K562 (cell line): ENCODE data around the gene ZBTB2. TPM values are rescaled to one million over a fixed set of nuclear protein-coding genes. Genes with fewer than 3 reads are reported as not detected.

Experiments
- ARHGAP35 ChIP-seq: fragments of 450-650 bp; IDR thresholded peaks from 2 replicates; pipeline ENCODE4 v1.6.1; 2018; ENCODE audit not compliant: partially characterized antibody
- CREBBP ChIP-seq: IDR thresholded peaks from one replicate; pipeline ENCODE4 v1.6.1; 2012; ENCODE audit warnings: low read depth, mild to moderate bottlenecking, control low read depth, inconsistent platforms, low read length
- CSDE1 ChIP-seq, 2 experiments: fragments of 450-650 bp; IDR thresholded peaks; 2 replicates each; pipeline ENCODE4 v1.6.1; 2016; ENCODE audit warnings: mild to moderate bottlenecking in 1 of 2
- DACH1 ChIP-seq: fragments of 450-650 bp; IDR thresholded peaks from 2 replicates; pipeline ENCODE4 v1.6.1; 2018; ENCODE audit not compliant: partially characterized antibody
- DDX20 ChIP-seq: fragments of 450-650 bp; IDR thresholded peaks from 2 replicates; pipeline ENCODE4 v1.6.1; 2016; ENCODE audit warnings: missing genetic modification characterization, low read depth, mild to moderate bottlenecking, missing compliant biosample characterization, moderate library complexity
- ERF ChIP-seq: fragments of 450-650 bp; formaldehyde crosslinking; IDR thresholded peaks from 2 replicates; pipeline ENCODE4 v1.4.0; 2020; ENCODE audit warnings: mild to moderate bottlenecking, mixed read lengths
- FOS ChIP-seq: IDR thresholded peaks from 3 replicates; pipeline ENCODE4 v1.6.1; 2011; ENCODE audit not compliant: insufficient read length; ENCODE audit errors: extremely low read depth
- GMEB1 ChIP-seq: fragments of 250-450 bp; sonication (Bioruptor Pico); IDR thresholded peaks from 2 replicates; pipeline ENCODE4 v1.4.0; 2020; ENCODE audit warnings: mild to moderate bottlenecking
- GTF2E2 ChIP-seq: fragments of 200-800 bp; sonication (Bioruptor generic); IDR thresholded peaks from 2 replicates; pipeline ENCODE4 v1.6.1; 2016; ENCODE audit warnings: missing genetic modification characterization, missing compliant biosample characterization
- HINFP ChIP-seq: fragments of 450-650 bp; conservative IDR thresholded peaks from 2 replicates; pipeline ENCODE4 v1.6.1; 2016; ENCODE audit warnings: missing genetic modification characterization, low read depth, mild to moderate bottlenecking, control low read depth, missing compliant biosample characterization
- HNRNPLL ChIP-seq: fragments of 200-400 bp; formaldehyde crosslinking; IDR thresholded peaks from 2 replicates; pipeline ENCODE4 v1.6.1; 2017; ENCODE audit warnings: low read length, low read depth, mild to moderate bottlenecking; ENCODE audit not compliant: poor library complexity, severe bottlenecking
- KDM2B ChIP-seq: fragments of 250-450 bp; sonication (Bioruptor Pico); IDR thresholded peaks from 2 replicates; pipeline ENCODE4 v1.8.0; 2021; ENCODE audit warnings: mild to moderate bottlenecking, moderate library complexity
- MCM2 ChIP-seq: fragments of 450-650 bp; IDR thresholded peaks from 2 replicates; pipeline ENCODE4 v1.6.1; 2017; ENCODE audit warnings: low read depth, mild to moderate bottlenecking
- MEIS2 ChIP-seq: fragments of 450-650 bp; IDR thresholded peaks from 2 replicates; pipeline ENCODE4 v1.6.1; 2014; ENCODE audit warnings: mild to moderate bottlenecking; ENCODE audit not compliant: partially characterized antibody
- NFIC ChIP-seq: fragments of 450-650 bp; IDR thresholded peaks from 2 replicates; pipeline ENCODE4 v1.6.1; 2017; ENCODE audit warnings: mild to moderate bottlenecking, inconsistent platforms
- PPARD ChIP-seq: fragments of 250-450 bp; sonication (Bioruptor Pico); IDR thresholded peaks from 2 replicates; pipeline ENCODE4 v1.8.0; 2022; ENCODE audit warnings: inconsistent platforms, mild to moderate bottlenecking, moderate library complexity
- RBM14 ChIP-seq: fragments of 200-400 bp; formaldehyde crosslinking; IDR thresholded peaks from 2 replicates; pipeline ENCODE4 v1.6.1; 2018; ENCODE audit warnings: low read depth, mild to moderate bottlenecking, low read length, moderate library complexity, borderline replicate concordance; ENCODE audit not compliant: insufficient read depth
- SMARCE1 ChIP-seq: fragments of 450-650 bp; IDR thresholded peaks from 2 replicates; pipeline ENCODE4 v1.7.1; 2016; ENCODE audit warnings: mild to moderate bottlenecking
- STAG1 ChIP-seq: sonication (generic); formaldehyde crosslinking; IDR thresholded peaks from 2 replicates; pipeline ENCODE4 v1.5.0; 2020; ENCODE audit warnings: missing genetic modification reagents, borderline replicate concordance
- ZBTB8A ChIP-seq: fragments of 450-650 bp; IDR thresholded peaks from 2 replicates; pipeline ENCODE4 v1.6.1; 2018; ENCODE audit warnings: mild to moderate bottlenecking, moderate library complexity; ENCODE audit not compliant: partially characterized antibody
- ZNF175 ChIP-seq: fragments of 200-800 bp; sonication (Bioruptor generic); IDR thresholded peaks from 2 replicates; pipeline ENCODE4 v1.6.1; 2016; ENCODE audit warnings: low read depth, mild to moderate bottlenecking, missing genetic modification characterization, missing compliant biosample characterization
- ZNF3 ChIP-seq: fragments of 250-450 bp; sonication (Bioruptor Pico); IDR thresholded peaks from 2 replicates; pipeline ENCODE4 v1.5.0; 2021; ENCODE audit warnings: mild to moderate bottlenecking, moderate library complexity
- ZNF384 ChIP-seq: IDR thresholded peaks from 2 replicates; pipeline ENCODE4 v1.6.1; 2012; ENCODE audit warnings: low read depth, low read length, improper control_type of control experiment
- ZNF764 ChIP-seq: fragments of 250-450 bp; sonication (Bioruptor Pico); IDR thresholded peaks from 2 replicates; pipeline ENCODE4 v1.4.0; 2020; ENCODE audit warnings: low read depth, mild to moderate bottlenecking, moderate library complexity
- polyA plus RNA-seq, 8 experiments: library from polyadenylated mRNA; depleted of rRNA in 4 of 8; stranded (reverse) in 5 of 8; unstranded in 3 of 8; fragments of >200 nt; fragmentation: Nextera tagmentation in 2 of 8; fragmentation: Illumina TruSeq in 1 of 8; extraction: Ambion mirVana in 2 of 8; extraction: Trizol in 1 of 8; gene quantifications; 2 replicates each; pipeline versions ENCODE4 v1.2.1 to v1.2.3, GENCODE V29; 2011 to 2014; ENCODE audit warnings: inconsistent platforms in 1 of 8, missing spikeins in 1 of 8
- total RNA-seq, 7 experiments: library from RNA; depleted of rRNA in 6 of 7; stranded (reverse); fragments of >200 nt in 6 of 7; fragmentation: Illumina TruSeq in 2 of 7; extraction: Trizol in 2 of 7; gene quantifications; 2 replicates each; pipeline versions ENCODE4 v1.2.1 to v1.2.3, GENCODE V29; 2011 to 2021; ENCODE audit warnings: low replicate concordance in 1 of 7
- TF ChIP-seq, protein P1 (sequence below), 2 experiments: fragments of 450-650 bp; IDR thresholded peaks; 2 replicates each; pipeline ENCODE4 v1.6.1; 2016

Gene ZBTB2
- total and polyA plus RNA-seq, 9 of the 15 experiments (the other 6 are each of a cell fraction or from before 2014, with no cell fraction given), result 5.1 to 26.2 (median 16.4) TPM

DNA sequence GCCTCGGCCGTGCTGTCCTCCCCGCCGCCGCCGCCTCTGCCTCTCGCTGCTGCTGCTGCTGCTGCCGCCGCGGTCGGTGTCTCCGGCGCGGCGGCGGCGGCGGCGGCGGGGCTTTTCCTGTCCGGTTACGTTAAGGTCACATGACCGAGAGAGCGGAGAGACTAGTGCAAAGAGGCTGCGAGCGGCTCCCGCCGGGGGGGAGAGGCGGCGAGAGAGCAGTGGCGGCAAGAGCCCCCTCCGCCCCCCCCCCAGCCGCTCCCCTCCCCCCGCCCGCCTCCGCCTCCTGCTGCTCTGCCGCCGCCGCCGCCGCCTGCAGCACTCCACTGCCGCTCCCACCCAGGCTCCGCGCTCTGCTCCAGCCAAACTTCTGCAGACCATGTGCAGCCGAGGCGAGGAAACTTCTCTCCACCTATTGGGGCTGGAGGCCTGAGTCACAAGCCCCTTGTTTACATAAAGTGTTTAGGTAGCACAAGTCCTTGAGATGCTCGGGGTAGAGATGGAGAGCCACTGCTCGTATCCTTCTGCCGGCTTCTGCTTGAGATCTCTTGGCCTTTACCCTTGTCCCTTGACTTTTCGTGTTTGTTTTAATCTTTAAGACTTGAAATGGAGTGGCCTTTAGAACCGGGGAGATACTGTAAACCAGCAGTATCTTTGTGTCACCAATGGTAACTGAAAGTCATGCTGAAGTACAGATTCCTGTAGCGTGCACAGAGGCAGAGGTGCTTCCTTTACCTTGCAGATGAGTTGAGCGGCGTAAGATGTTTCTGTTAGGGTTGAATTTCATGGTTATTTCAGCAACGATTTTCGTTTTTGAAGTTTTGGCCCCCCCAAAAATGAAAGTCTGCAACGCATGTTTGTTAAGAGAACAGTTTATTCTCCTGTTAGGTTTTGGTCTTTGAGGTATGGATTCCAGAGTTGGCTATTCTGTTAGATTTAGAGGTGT is at the start of gene ZBTB2 (continued):
- TF ChIP-seq ZNF175 (CRISPR knock-in tag) (0 out of 2 replicates have a peak, but pooled peaks have one; percentile 34), ARHGAP35 (no peak), HNRNPLL (no peak), FOS (no peak), GMEB1 (no peak), CSDE1 (IDR thresholded peaks at IDR 0.05) (no peak), NFIC (no peak), ZNF384 (no peak), KDM2B (CRISPR knock-in tag) (no peak), GTF2E2 (tag) (no peak), STAG1 (CRISPR knock-in tag) (no peak), RBM14 (no peak), ERF (CRISPR knock-in tag) (no peak), ZNF3 (CRISPR knock-in tag) (no peak), PPARD (CRISPR knock-in tag) (no peak), SMARCE1 (0 out of 2 replicates have a peak, but pooled peaks have one; percentile 20), ZBTB8A (no peak), MEIS2 (no peak), DDX20 (no peak), HINFP (tag) (no peak), ZNF764 (CRISPR knock-in tag) (no peak), CREBBP (no peak), MCM2 (no peak), DACH1 (no peak)
- TF ChIP-seq, protein P1, sequence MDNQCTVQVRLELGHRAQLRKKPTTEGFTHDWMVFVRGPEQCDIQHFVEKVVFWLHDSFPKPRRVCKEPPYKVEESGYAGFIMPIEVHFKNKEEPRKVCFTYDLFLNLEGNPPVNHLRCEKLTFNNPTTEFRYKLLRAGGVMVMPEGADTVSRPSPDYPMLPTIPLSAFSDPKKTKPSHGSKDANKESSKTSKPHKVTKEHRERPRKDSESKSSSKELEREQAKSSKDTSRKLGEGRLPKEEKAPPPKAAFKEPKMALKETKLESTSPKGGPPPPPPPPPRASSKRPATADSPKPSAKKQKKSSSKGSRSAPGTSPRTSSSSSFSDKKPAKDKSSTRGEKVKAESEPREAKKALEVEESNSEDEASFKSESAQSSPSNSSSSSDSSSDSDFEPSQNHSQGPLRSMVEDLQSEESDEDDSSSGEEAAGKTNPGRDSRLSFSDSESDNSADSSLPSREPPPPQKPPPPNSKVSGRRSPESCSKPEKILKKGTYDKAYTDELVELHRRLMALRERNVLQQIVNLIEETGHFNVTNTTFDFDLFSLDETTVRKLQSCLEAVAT (IDR thresholded peaks at IDR 0.05), result no peak; a peak in 1 of 4 replicates
